H9 (cell line): ENCODE results near the gene ZNF236. TPM values are rescaled to one million over a fixed set of nuclear protein-coding genes. Genes with fewer than 3 reads are reported as not detected.

ENCODE experiments used
- DNase-seq: peaks from one replicate; pipeline ENCODE4 v3.0.0-alpha.2; 2017
- H2AFZ ChIP-seq: one replicate; pipeline ENCODE4 v1.6.1; 2013; ENCODE audit warnings: mild to moderate bottlenecking, low read length, control low read depth, moderate library complexity
- H2AK5ac ChIP-seq: 2 replicates; pipeline ENCODE4 v1.6.1; 2013; ENCODE audit warnings: low read length, control low read depth, mixed read lengths; ENCODE audit not compliant: insufficient read length
- H2BK120ac ChIP-seq: one replicate; pipeline ENCODE4 v1.6.1; 2013; ENCODE audit warnings: low read depth, mild to moderate bottlenecking, low read length, control low read depth, inconsistent platforms; ENCODE audit not compliant: poor library complexity, severe bottlenecking
- H2BK12ac ChIP-seq: 2 replicates; pipeline ENCODE4 v1.6.1; 2013; ENCODE audit warnings: low read length, control low read depth, mixed read lengths, low read depth; ENCODE audit not compliant: insufficient read length
- H2BK15ac ChIP-seq: 2 replicates; pipeline ENCODE4 v1.6.1; 2013; ENCODE audit warnings: low read depth, low read length, control low read depth
- H2BK20ac ChIP-seq: one replicate; pipeline ENCODE4 v1.6.1; 2013; ENCODE audit warnings: low read depth, mild to moderate bottlenecking, low read length, control low read depth, inconsistent platforms; ENCODE audit not compliant: poor library complexity, severe bottlenecking
- H2BK5ac ChIP-seq: 2 replicates; pipeline ENCODE4 v1.6.1; 2013; ENCODE audit warnings: low read length, control low read depth, mixed read lengths; ENCODE audit not compliant: insufficient read length
- H3K14ac ChIP-seq: 2 replicates; pipeline ENCODE4 v1.6.1; 2013; ENCODE audit warnings: low read length, control low read depth; ENCODE audit not compliant: insufficient read depth
- H3K18ac ChIP-seq: 2 replicates; pipeline ENCODE4 v1.6.1; 2013; ENCODE audit warnings: low read depth, mild to moderate bottlenecking, mixed read lengths, low read length, control low read depth; ENCODE audit not compliant: insufficient read length
- H3K23ac ChIP-seq: 2 replicates; pipeline ENCODE4 v1.6.1; 2013; ENCODE audit warnings: low read length, control low read depth, mixed read lengths, low read depth; ENCODE audit not compliant: insufficient read length
- H3K23me2 ChIP-seq: 2 replicates; pipeline ENCODE4 v1.6.1; 2013; ENCODE audit warnings: low read depth, mild to moderate bottlenecking, mixed read lengths, low read length, control low read depth; ENCODE audit not compliant: insufficient read length, poor library complexity, severe bottlenecking
- H3K27ac ChIP-seq: 2 replicates; pipeline ENCODE4 v1.5.1; 2013; ENCODE audit warnings: low read length, control low read depth, mixed read lengths, low read depth; ENCODE audit not compliant: insufficient read length
- H3K27me3 ChIP-seq: 2 replicates; pipeline ENCODE4 v1.6.1; 2013; ENCODE audit warnings: low read length, control low read depth, inconsistent platforms; ENCODE audit not compliant: insufficient read depth
- H3K4ac ChIP-seq: 2 replicates; pipeline ENCODE4 v1.6.1; 2013; ENCODE audit warnings: low read depth, mild to moderate bottlenecking, control low read depth, inconsistent platforms, low read length, moderate library complexity
- H3K4me1 ChIP-seq: 2 replicates; pipeline ENCODE4 v1.6.1; 2013; ENCODE audit warnings: low read length, control low read depth, inconsistent platforms; ENCODE audit not compliant: insufficient read depth
- H3K4me2 ChIP-seq: 2 replicates; pipeline ENCODE4 v1.6.1; 2013; ENCODE audit warnings: low read length, control low read depth, mixed read lengths; ENCODE audit not compliant: insufficient read length, insufficient read depth
- H3K56ac ChIP-seq: 2 replicates; pipeline ENCODE4 v1.6.1; 2013; ENCODE audit warnings: low read depth, mild to moderate bottlenecking, mixed read lengths, low read length, control low read depth; ENCODE audit not compliant: insufficient read length
- H3K79me1 ChIP-seq: 2 replicates; pipeline ENCODE4 v1.6.1; 2013; ENCODE audit warnings: low read depth, mild to moderate bottlenecking, moderate library complexity, low read length, control low read depth, inconsistent platforms; ENCODE audit not compliant: insufficient read depth, poor library complexity, severe bottlenecking
- H3K79me2 ChIP-seq: 2 replicates; pipeline ENCODE4 v1.6.1; 2013; ENCODE audit warnings: low read length, control low read depth, inconsistent platforms; ENCODE audit not compliant: insufficient read depth
- H3K9ac ChIP-seq: 2 replicates; pipeline ENCODE4 v1.6.1; 2013; ENCODE audit warnings: low read length, control low read depth, mixed read lengths; ENCODE audit not compliant: insufficient read length; ENCODE audit errors: extremely low read depth
- H3K9me3 ChIP-seq: one replicate; pipeline ENCODE4 v1.6.1; 2013; ENCODE audit warnings: low read depth, low read length, inconsistent platforms; ENCODE audit not compliant: control insufficient read depth
- H3T11ph ChIP-seq: one replicate; pipeline ENCODE4 v1.6.1; 2013; ENCODE audit warnings: mild to moderate bottlenecking, low read length, control low read depth, inconsistent platforms
- H4K20me1 ChIP-seq: one replicate; pipeline ENCODE4 v1.6.1; 2013; ENCODE audit not compliant: control insufficient read depth, insufficient read length, insufficient read depth
- H4K5ac ChIP-seq: 2 replicates; pipeline ENCODE4 v1.6.1; 2013; ENCODE audit warnings: low read depth, mild to moderate bottlenecking, mixed read lengths, low read length, control low read depth; ENCODE audit not compliant: insufficient read length
- H4K8ac ChIP-seq: replicated peaks from 2 replicates; pipeline ENCODE4 v1.6.1; 2013; ENCODE audit warnings: low read length, control low read depth, mixed read lengths, low read depth; ENCODE audit not compliant: insufficient read length
- H4K91ac ChIP-seq: 2 replicates; pipeline ENCODE4 v1.6.1; 2013; ENCODE audit warnings: low read depth, mild to moderate bottlenecking, moderate library complexity, mixed read lengths, low read length, control low read depth; ENCODE audit not compliant: insufficient read length
- H3K27ac Mint-ChIP-seq, 3 experiments: 2 replicates in 2 of 3; 3 replicates in 1 of 3; pipeline ENCODE4 v1.8.0; 2020 to 2021; ENCODE audit warnings: mixed read lengths in 3 of 3, mild to moderate bottlenecking in 1 of 3, moderate library complexity in 1 of 3
- H3K27me3 Mint-ChIP-seq: 2 replicates; pipeline ENCODE4 v1.8.0; 2021; ENCODE audit warnings: low read depth, mild to moderate bottlenecking, moderate library complexity, mixed read lengths
- H3K36me3 Mint-ChIP-seq, 3 experiments: 2 replicates in 2 of 3; 3 replicates in 1 of 3; pipeline ENCODE4 v1.8.0; 2020 to 2021; ENCODE audit warnings: low read depth in 3 of 3, mixed read lengths in 3 of 3; ENCODE audit not compliant: insufficient read depth in 1 of 3
- H3K4me1 Mint-ChIP-seq, 2 experiments: 2 replicates each; pipeline ENCODE4 v1.8.0; 2020; ENCODE audit warnings: mixed read lengths in 2 of 2
- H3K4me3 Mint-ChIP-seq, 2 experiments: 2 replicates in 1 of 2; 3 replicates in 1 of 2; pipeline ENCODE4 v1.8.0; 2020 to 2021; ENCODE audit warnings: mild to moderate bottlenecking in 2 of 2, mixed read lengths in 2 of 2, moderate library complexity in 1 of 2
- H3K9me3 Mint-ChIP-seq, 2 experiments: 2 replicates in 1 of 2; 3 replicates in 1 of 2; pipeline ENCODE4 v1.8.0; 2020; ENCODE audit warnings: mild to moderate bottlenecking in 2 of 2, mixed read lengths in 2 of 2, moderate library complexity in 1 of 2
- CTCF ChIP-seq: fragments of 200-600 bp; sonication (generic); conservative IDR thresholded peaks from 3 replicates; pipeline ENCODE4 v1.8.0; 2021; ENCODE audit warnings: antibody characterized with exemption, mild to moderate bottlenecking
- WGBS: extraction: QIAGEN DNeasy Blood & Tissue Kit; methylation state at CpG from one replicate; pipeline ENCODE4 v1.1.7; 2013; ENCODE audit warnings: missing lambda C conversion rate, low lambda C conversion rate, mixed read lengths; ENCODE audit not compliant: insufficient read length; ENCODE audit errors: extremely low coverage; 5-methylcytosine and 5-hydroxymethylcytosine counted together
- total RNA-seq: library from RNA; stranded (reverse); gene quantifications from 2 replicates; pipeline ENCODE4 v1.2.1, GENCODE V29; 2021

The ZNF236 gene
- total RNA-seq, 1 experiment from 2014 or later = 16.0 TPM

- no peaks in the 10 kb centered on the region for H3K4me1 ChIP-seq
- no peak overlapping the region for H3K14ac ChIP-seq
- H4K91ac ChIP-seq = no peak overlapping the region
- H4K20me1 ChIP-seq = no peaks in the 10 kb centered on the region
- no peak overlapping the region for H2AFZ ChIP-seq
- no peaks in the 10 kb centered on the region for H3K79me1 ChIP-seq
- H3K23me2 ChIP-seq = no peaks in the 10 kb centered on the region
- H3K27me3 ChIP-seq = no peaks in the 10 kb centered on the region
- H4K5ac ChIP-seq = no peak overlapping the region
- no peak overlapping the region for H3K23ac ChIP-seq
- Mint-ChIP-seq H3K27me3 (no peaks in the 10 kb centered on the region), H3K27ac (no peak overlapping the region), H3K36me3 (peaks cover 8 to 69% (median 33%) of the 10 kb centered on the region in 3 experiments), H3K4me1 (no peaks in the 10 kb centered on the region), H3K4me3 (no peak overlapping the region), H3K9me3 (no peaks in the 10 kb centered on the region)
- no peak for TF ChIP-seq CTCF
- H2AK5ac ChIP-seq = no peak overlapping the region
- H3K9ac ChIP-seq = no peak overlapping the region
- no peak for DNase-seq
- H3K27ac ChIP-seq = no peak overlapping the region
- H3T11ph ChIP-seq = no peak overlapping the region
- no peak overlapping the region for H3K4me2 ChIP-seq
- H2BK12ac ChIP-seq = no peak overlapping the region
- no CpG with 5 or more reads among the region's 3 CpGs for WGBS
- H4K8ac ChIP-seq = no peak overlapping the region
- no peak overlapping the region for H2BK20ac ChIP-seq
- no peak overlapping the region for H2BK15ac ChIP-seq
- no peaks in the 10 kb centered on the region for H3K9me3 ChIP-seq
- H3K79me2 ChIP-seq = no peaks in the 10 kb centered on the region
- H2BK120ac ChIP-seq = no peak overlapping the region
- no peak overlapping the region for H3K56ac ChIP-seq
- no peak overlapping the region for H2BK5ac ChIP-seq
- H3K18ac ChIP-seq = no peak overlapping the region
- no peak overlapping the region for H3K4ac ChIP-seq
These were observed 92.4 kb downstream of the ZNF236 start for GRCh38 chr18:76914796-76915195.
